Lung (tissue), 12 donors: ENCODE measurements around the gene CSNK1G1. TPM values are rescaled to one million over a fixed set of nuclear protein-coding genes. Genes with fewer than 3 reads are reported as not detected.

ENCODE experiments used
- ATAC-seq: fragments of 200-7000 bp; cut with Tn5 transposase; one replicate; pipeline ENCODE4 v1.9.1; 2020; ENCODE audit warnings: moderate number of reproducible peaks; ENCODE audit not compliant: insufficient read depth, low FRiP score
- DNase-seq, 3 donors: peaks; one replicate each; pipeline ENCODE4 v3.0.0-alpha.2; 2013 to 2017
- H3K27ac ChIP-seq, 2 donors: one replicate each; pipeline ENCODE4 v1.5.1; 2013; ENCODE audit warnings: mild to moderate bottlenecking in 2 of 2, moderate library complexity in 2 of 2, control low read depth in 1 of 2, inconsistent platforms in 1 of 2, low read depth in 1 of 2, low read length in 1 of 2
- H3K27me3 ChIP-seq, 3 donors: one replicate each; pipeline ENCODE4 v1.5.1; 2013; ENCODE audit warnings: low read length in 2 of 3; ENCODE audit not compliant: control insufficient read depth in 3 of 3, insufficient read depth in 3 of 3
- H3K36me3 ChIP-seq, 4 donors: one replicate each; pipeline ENCODE4 v1.5.1; 2013; ENCODE audit warnings: low read length in 4 of 4, mild to moderate bottlenecking in 1 of 4, moderate library complexity in 1 of 4; ENCODE audit not compliant: control insufficient read depth in 4 of 4, insufficient read depth in 4 of 4
- H3K4me1 ChIP-seq, 5 donors: one replicate each; pipeline ENCODE4 v1.5.1; 2013; ENCODE audit warnings: low read length in 5 of 5, mild to moderate bottlenecking in 2 of 5, moderate library complexity in 1 of 5; ENCODE audit not compliant: control insufficient read depth in 5 of 5, insufficient read depth in 5 of 5
- H3K4me3 ChIP-seq: one replicate; pipeline ENCODE4 v1.5.1; 2013; ENCODE audit warnings: mild to moderate bottlenecking, control low read depth, moderate library complexity
- H3K9ac ChIP-seq, 2 donors: one replicate each; pipeline ENCODE4 v1.5.1; 2013; ENCODE audit warnings: low read length in 2 of 2, control low read depth in 1 of 2; ENCODE audit not compliant: insufficient read depth in 1 of 2
- H3K9me3 ChIP-seq, 4 donors: one replicate each; pipeline ENCODE4 v1.5.1; 2013; ENCODE audit warnings: low read length in 3 of 4, mild to moderate bottlenecking in 1 of 4, moderate library complexity in 1 of 4; ENCODE audit not compliant: control insufficient read depth in 4 of 4, insufficient read depth in 3 of 4
- CTCF ChIP-seq: IDR thresholded peaks from 2 replicates; pipeline ENCODE4 v1.5.1; 2012; ENCODE audit warnings: mild to moderate bottlenecking; ENCODE audit errors: control extremely low read depth, extremely low read depth
- WGBS, 2 donors: extraction: QIAGEN DNeasy Blood & Tissue Kit; methylation state at CpG; one replicate each; pipeline ENCODE4 v1.1.7; 2013; 5-methylcytosine and 5-hydroxymethylcytosine counted together
- polyA plus RNA-seq, 2 donors: library from polyadenylated mRNA; stranded (reverse); fragments of 200-250 nt; gene quantifications; one replicate each; pipeline ENCODE4 v1.2.1, GENCODE V29; 2013
- total RNA-seq, 2 donors: library from RNA; depleted of rRNA in 1 of 2; stranded (reverse); fragments of >200 nt in 1 of 2; gene quantifications; one replicate each; pipeline ENCODE4 v1.2.1, GENCODE V29; 2014 to 2021
- donor health status: control.
- donor health status: control.
- donor health status: Bipolar disorder and iron deficiency.
- donor health status: healthy.
- donor health status: DM: yes; HTN: yes; CAD: no.

Gene CSNK1G1
- total and polyA plus RNA-seq, 4 donors, result 3.0 to 50.4 (median 12.9) TPM

- no peak overlapping the region for H3K27ac ChIP-seq
- no peak for DNase-seq
- H3K9ac ChIP-seq, result no peak overlapping the region
- TF ChIP-seq CTCF, result no peak
- peaks cover 0 to 31% (median 11%) of the 10 kb centered on the region in 5 donors for H3K4me1 ChIP-seq
- H3K36me3 ChIP-seq, result peaks cover 0 to 11% (median 0%) of the 10 kb centered on the region in 4 donors
- peaks cover 0 to 3% (median 0%) of the 10 kb centered on the region in 4 donors for H3K9me3 ChIP-seq
- ATAC-seq, result no peak
- H3K27me3 ChIP-seq, result peaks cover 0 to 5% (median 0%) of the 10 kb centered on the region in 3 donors
- no peak overlapping the region for H3K4me3 ChIP-seq
Measured at GRCh38 chr15:64149424-64149823, 206.5 kb downstream of the CSNK1G1 start.

GRCh38 chr15:64148581-64148980, 207.4 kb downstream of the CSNK1G1 start:
- no peak overlapping the region for H3K27ac ChIP-seq
- no peak overlapping the region for H3K4me3 ChIP-seq
- H3K9me3 ChIP-seq, result peaks cover 0 to 3% (median 0%) of the 10 kb centered on the region in 4 donors
- H3K36me3 ChIP-seq, result peaks cover 0 to 12% (median 0%) of the 10 kb centered on the region in 4 donors
- no peak for TF ChIP-seq CTCF
- 92 to 93% methylated on average over 3 of the region's 3 CpGs for WGBS, 2 donors
- peaks cover 0 to 5% (median 0%) of the 10 kb centered on the region in 3 donors for H3K27me3 ChIP-seq
- H3K4me1 ChIP-seq, result peaks cover 0 to 31% (median 11%) of the 10 kb centered on the region in 5 donors
- ATAC-seq (no peak), DNase-seq (no peak)
- no peak overlapping the region for H3K9ac ChIP-seq

- Histone ChIP-seq H3K27me3 (peaks cover 0 to 5% (median 0%) of the 10 kb centered on the region in 3 donors), H3K27ac (no peak overlapping the region), H3K9me3 (peaks cover 0 to 3% (median 0%) of the 10 kb centered on the region in 4 donors), H3K4me3 (no peak overlapping the region), H3K4me1 (peaks cover 0 to 31% (median 11%) of the 10 kb centered on the region in 5 donors), H3K9ac (no peak overlapping the region), H3K36me3 (peaks cover 0 to 16% (median 1%) of the 10 kb centered on the region in 4 donors)
- ATAC-seq (no peak), DNase-seq (no peak)
- no peak for TF ChIP-seq CTCF
- WGBS, 2 donors, result 88 to 93% methylated on average over 7 of the region's 7 CpGs
Measured at GRCh38 chr15:64148168-64148567, 207.8 kb downstream of the CSNK1G1 start.
